HG03045 (cell line): ENCODE data around the gene LY9.
"Not testable (repeated sequence)": the region's sequence is repeated elsewhere in the genome, so short reads cannot be mapped to it uniquely, and the experiment has no call there.

Source experiments
- ATAC-seq: cut with Tn5 transposase; IDR thresholded peaks from one replicate; pipeline ENCODE4 v1.9.1; 2021; ENCODE audit warnings: mild to moderate bottlenecking, moderate library complexity; ENCODE audit not compliant: unreplicated experiment

Gene LY9

DNA sequence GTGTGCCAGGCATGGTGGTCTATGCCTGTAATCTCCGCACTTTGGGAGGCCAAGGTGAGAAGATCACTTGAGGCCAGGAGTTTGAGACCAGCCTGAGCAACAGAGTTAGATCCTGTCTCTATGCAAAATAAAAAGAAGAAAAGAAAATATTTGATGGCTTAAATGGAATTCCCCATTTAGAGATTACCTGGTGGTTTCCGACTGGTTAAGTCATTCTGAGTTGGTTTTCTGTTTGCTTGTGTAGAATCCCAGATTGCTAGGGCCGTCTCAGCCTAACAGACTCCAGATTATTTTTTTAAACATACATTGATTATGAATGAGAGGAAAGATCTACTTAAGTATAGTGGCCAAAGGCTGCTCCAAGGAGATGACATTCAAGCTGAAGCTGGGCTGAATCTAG is 22.9 kb upstream of the LY9 start:
- no peak for ATAC-seq

DNA sequence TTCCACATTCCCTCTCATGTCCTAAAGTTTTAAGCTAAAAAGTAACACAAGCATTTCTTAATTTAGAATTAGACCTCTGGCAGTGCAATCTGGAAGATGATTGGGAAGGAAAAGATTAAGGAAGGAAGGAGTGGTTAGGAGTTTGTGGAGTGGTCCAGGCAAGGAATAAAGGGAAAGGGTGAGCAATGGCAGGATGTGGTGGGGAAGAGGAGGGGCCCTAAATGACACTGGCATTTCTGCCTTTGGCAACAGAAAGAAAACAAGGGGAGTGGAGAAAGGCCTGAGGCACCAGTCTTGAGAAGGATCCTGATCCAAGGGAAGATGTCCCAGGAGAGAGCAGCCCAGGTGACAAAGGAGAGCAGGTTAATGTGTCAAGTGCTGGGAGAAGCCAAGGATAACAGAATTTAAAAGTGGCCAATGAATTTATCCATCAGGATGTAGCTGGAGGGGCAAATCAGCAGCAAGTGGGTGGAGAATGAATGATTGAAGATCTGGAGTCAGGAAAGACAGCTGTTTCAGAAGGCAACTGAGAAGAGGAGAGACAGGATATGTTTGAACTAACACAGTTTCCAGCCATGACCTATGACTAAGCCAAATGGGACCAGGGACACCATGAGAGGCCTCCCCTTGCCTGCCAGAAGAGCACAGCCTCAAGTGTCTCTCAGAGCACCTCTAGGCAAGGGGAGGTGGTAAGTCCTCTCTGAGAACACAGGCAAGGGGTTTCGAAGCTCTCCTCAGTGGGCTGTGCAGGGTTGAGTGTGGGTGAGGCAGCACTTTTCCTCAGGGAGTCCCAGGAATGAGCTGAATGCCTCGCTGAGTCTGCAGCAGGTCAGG is 20.9 kb upstream of the LY9 start:
- ATAC-seq: no peak

DNA sequence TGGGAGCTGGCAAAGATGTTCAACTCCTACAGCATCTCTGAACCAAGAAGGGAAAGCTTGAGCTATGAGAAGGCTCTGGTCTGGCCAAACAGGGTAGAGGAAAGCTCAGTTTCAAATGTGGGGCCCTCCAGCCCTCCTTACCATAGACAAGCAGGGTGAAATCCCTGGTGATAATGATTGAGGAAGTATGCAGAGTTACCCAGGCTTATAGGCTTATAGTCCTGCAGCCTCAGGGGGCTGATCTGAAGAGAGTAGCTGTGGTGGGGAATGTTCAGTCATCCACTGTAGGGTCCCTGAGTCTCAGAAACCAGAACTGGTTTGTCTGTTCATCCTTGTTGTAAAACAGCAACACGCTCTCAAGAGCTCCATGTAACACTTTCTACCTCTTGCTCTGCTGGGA is 19.8 kb upstream of the LY9 start:
- ATAC-seq: no peak

DNA sequence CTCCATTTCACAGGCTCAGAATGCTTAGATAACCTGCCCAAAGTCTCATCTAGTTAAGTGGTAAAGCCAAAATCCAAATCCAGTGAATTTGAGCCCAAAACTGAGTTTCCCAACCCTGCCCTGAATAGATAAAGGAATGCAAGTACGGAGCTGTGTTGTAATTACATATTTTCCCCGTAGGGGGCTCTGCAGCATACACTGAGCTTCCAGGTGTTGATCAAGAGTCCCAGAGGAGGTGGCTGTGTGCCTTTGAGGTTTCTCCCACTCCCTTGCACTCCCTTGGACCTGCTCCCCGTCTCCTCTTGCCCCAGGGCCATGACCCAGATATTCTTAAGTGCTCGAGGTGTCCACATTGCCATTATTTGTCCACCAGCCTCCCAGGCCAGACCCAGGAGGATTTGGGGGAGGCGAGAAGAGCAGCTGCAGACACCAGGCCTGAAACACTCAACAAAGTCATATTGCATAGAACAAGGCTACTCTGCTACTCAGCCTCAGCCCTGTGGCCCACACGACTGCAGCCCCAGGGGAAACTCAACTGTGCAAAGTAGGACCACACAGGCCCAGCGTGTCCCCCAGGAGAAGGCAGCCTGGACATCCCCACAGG is 18.4 kb upstream of the LY9 start:
- ATAC-seq: no peak

DNA sequence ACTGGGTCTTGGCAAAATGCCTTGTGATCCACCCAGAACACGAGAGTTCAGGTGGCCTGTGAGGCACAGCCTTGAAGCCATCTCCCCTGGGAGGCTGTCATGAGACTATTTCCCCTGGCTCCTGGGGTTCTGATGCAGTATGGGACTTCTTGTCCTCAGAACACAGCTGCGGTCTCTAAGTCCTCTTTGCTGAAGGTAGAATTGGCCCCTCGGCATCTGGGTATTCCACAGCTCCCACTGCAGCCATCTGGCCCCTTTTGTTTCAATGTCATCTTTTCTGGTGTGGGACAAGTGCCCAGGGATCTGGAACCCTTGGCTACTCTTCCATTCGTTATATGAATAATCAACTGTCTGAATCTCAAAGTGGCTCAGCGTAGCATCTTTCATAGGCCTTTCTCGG is 17.0 kb upstream of the LY9 start:
- ATAC-seq: no peak

DNA sequence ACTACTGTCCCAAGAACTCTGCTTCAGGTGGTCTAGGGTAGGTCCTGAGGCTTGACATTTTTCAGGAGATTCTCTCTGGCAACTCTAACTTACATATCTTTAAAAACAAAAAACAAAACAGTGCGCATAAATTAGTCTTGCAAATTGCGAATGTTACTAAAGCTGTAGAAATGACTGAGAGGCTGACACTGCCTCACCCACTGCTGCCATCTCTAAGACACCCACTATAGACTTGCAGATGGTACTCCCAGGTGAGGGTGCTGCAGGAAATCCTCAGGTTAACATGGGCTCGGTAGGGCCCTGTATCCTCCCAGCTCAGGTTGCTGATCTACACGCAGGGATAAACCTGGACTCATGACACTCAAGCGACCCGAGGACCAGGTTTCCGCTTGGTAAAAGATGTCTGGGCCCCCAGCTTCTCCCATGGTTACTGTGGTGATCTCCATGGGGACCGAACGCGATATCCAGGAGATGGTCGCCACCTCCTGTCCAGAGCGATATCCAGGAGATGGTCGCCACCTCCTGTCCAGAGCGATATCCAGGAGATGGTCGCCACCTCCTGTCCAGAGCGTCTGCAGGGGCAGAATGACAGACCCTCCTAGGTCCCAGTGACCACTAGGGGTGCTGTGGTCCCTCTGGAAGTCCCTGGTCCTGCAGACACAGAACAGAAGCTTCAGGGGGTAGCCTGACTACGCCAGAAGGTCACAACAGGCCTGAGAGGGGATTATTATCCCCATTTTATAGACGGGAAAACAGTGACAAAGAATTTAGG is 16.2 kb upstream of the LY9 start:
- ATAC-seq: no peak

DNA sequence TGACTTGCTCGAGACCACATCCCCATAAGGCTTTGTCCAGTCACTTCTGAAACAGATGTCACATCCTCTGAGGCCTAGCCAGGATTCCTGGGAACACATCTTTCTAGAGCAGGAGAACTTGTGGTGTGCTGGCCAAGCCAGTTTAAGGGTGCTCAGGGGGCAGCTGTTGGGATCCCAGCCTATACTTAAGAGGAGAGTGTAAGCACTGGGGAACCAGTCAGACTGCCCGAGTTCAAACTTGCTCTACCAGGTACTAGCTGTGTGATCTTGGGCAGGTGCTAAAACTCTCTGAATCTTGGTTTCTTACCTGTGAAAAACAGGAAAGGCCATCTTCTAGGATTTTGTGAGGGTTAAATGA is 15.6 kb upstream of the LY9 start:
- ATAC-seq: no peak

DNA sequence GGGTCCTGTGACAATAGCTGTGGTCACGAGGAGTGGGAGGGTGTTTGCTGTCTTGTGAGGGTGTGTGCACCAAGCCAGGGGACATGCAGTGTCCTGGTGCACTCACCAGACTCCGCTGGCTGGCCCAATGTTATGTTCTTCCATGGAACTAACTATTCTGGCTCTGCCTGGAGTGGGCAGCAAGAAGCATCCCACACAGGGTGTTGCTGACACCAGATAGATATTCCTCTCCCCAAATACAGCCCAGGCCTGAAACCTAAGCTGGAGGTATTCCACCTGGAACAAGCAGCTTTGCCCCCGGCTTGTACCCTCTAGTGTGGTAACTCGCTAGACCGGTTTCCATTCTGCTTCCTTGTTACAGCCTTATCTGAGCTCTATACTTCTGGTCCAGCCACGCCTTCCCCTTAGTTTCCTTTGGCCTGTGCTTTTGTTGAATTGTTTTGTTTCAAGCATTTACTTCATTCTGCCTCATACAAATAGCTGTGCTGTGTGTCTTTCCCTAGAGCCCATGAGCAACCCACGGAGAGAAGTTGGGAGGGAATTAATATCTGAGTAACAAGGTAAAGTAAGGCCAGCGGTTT is 14.7 kb upstream of the LY9 start:
- ATAC-seq: no peak

DNA sequence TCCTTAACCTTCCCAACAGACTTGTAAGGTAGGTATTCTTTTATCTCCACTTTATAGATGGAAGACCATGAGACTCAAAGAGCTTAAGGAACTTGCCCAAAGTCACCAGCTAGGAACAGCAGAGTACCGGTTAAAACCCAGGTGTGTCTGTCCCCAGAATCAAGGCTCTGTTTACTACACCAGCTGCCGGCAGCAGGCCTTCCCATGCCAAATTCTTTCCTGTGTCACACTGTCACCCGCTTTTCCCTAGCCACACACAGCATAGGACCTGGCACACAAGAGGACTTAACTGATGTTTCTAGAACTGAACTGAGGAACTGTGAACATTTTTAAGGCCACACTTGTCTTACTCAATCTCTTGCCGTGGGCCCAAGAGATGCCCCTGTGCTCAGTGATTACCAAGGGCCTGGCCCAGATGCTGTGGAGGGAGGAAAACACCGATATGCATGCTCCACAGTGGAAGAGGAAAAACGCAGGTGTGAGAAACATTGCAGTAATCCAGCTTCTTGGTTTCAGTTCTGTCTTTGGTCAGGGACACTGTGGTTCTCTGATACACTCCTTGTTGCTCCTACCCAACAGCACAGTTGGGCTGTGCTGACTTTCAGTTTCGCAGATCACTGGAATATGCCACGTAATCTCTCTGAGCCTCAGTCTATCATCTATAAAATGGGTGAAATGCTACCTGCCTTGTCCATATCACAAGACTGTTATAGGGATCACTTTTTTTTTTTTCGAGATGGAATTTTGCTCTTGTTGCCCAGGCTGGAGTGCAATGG is 13.9 kb upstream of the LY9 start:
- peak; percentile 88 for ATAC-seq

DNA sequence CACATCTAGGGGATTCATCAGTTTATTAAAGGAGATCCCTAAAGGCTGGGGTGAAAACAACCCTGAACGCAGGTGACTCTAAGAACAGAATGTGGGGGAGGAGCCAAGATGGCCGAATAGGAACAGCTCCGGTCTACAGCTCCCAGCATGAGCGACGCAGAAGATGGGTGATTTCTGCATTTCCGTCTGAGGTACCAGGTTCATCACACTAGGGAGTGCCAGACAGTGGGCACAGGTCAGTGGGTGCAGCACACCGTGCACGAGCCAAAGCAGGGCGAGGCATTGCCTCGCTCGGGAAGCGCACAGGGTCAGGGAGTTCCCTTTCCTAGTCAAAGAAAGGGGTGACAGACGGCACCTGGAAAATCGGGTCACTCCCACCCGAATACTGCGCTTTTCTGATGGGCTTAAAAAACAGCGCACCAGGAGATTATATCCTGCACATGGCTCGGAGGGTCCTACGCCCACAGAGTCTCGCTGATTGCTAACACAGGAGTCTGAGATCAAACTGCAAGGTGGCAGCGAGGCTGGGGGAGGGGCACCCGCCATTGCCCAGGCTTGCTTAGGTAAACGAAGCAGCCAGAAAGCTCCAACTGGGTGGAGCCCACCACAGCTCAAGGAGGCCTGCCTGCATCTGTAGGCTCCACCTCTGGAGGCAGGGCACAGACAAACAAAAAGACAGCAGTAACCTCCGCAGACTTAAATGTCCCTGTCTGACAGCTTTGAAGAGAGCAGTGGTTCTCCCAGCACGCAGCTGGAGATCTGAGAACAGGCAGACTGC is 12.8 kb upstream of the LY9 start:
- not testable (repeated sequence) for ATAC-seq

DNA sequence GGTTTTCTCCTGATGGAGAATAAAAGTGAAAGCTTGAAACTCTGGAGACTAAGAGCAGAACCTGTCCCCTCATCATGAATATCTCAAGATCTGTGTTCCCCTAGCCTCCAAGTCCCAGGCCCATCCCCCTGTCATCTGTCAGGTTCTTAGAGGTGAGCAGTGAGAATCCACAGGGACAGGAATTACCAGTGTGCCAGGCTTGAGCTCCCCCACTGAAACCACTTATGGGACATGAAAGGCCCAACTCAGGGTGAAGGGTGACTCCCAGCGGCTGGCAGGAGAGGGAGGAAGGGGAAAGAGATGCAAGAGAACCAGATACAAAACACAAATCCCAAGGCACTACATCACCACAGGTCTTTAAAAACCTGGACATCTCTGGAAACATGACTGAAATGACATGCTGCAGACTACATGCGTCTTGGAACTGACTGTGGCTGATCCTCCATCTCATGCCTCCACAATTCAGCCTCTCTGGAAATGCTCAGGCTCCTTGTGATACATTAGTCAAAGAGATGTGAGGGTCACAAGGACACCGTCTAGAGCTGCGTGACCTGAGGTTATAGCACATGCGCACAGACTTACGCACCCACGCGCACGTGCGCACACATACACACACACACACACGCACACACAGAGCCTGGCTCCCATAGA is 6.8 kb upstream of the LY9 start:
- ATAC-seq: peak; percentile 16

DNA sequence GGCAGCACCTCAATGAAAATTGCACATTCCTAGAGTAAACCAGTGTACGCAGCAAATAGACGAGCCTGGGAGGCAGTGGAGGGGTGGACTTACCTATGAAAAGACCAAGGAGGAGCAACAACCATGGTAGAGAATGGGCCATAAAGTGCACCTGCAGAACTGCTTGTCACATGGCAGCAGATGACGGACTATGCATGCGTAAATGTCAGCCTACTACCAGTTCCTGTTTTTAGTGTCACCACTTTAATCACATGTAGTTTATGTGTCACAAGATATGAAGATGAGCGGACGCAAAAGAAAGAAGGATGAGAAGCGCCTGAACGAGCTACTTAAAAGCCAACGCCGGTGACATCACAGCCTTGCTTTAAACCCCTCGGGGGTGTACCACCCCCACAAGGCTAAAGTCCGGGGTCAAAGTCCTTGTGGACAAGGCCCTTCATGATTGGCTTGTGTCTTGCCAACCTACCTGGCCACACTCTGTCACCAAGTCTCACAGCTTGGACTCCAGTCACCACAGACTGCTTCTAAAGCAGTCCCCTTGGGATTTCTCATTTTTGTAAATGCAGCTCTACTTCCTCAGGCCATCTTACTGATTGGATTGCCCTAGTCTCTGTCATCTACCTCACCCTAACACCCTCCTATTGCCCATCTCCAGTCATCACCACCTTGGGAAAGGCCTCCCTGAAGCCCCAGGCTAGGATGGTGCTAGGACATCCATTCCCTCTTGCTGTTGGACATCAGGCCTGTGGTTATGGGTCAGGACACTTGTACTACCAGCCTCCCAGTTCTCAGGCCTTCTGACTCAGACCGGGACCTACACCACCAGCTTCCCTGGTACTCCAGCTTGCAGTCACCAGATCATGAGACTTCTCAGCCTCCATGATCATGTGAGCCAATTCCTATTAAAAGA is 6.0 kb upstream of the LY9 start:
- peak; percentile 87 for ATAC-seq

DNA sequence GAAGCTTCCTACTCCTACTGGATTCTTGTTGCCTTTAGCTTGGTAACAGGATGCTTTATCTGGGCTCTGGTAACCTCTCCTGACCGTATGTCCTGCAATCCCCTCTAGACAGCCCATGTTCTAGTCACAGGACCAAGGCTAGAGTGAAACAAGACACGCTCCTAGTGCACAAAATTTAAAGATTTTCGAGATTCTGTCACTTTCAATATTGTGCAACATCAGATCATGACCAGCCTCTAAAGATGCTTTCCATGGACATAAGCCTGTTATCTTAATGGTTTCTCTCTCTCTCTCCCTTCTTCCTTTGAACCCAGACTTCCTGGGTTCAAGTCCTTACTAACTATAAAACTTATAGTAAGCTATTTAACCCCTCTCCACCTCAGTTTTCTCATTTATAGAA is 1.6 kb upstream of the LY9 start:
- ATAC-seq: no peak

DNA sequence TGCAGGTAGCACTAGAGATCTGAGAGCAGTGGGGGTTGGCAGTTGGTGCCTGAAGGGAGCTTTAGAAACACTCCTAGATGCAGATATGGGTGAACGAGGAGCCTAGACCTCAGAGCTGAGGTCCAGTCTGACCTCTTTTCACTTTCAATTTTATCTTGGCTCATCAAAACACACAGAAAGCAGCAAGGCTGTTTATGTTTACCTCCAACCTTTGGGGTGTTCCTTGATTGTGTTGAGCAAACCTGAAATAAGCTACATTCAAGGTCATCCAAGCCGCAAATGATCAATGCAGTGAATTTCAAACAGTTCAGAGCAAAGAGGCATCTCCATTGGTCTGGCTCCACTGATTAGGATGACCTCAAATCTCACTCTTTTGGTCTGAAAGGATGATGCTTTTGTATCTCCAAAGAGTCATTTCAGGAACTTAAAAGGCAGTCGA is 1.3 kb downstream of the LY9 start:
- ATAC-seq: no peak

DNA sequence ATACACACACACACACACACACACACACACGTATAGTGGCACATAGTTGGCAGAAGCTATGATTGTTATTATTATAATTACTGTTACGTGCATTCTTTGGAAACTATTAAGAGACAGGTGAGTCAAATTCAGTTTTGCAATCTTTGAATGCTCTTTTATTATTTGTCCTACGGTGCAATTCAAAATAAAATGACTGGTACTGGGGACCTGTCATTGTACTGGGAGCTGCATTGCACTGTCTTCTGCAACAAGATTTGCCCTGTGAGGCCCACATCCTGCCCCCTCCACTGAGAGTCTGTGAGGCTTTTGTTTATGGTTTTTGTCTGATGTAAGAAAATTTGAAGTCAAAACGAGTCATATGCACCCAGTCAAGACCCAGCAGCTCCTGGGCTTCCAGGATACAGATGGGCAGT is 1.9 kb downstream of the LY9 start:
- ATAC-seq: no peak

DNA sequence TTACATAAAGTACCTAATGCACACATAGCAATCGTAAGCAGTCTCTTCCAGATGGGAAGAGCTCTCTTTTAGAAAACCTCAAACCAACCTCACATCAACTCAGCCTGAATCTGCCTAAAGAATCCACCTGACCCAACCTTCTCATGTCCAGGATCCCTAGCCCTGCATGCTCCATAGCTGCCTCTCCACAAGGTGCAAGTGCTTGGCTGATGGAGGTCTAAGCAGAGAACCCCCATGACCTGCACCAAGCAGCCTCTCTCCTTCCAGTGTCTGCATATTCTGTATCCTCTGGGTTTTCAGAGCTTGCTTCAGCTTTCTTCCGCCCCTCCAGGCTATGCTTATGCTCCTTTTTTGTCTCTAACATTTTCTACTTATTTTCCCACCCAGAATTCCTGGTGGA is 2.5 kb downstream of the LY9 start:
- no peak for ATAC-seq

DNA sequence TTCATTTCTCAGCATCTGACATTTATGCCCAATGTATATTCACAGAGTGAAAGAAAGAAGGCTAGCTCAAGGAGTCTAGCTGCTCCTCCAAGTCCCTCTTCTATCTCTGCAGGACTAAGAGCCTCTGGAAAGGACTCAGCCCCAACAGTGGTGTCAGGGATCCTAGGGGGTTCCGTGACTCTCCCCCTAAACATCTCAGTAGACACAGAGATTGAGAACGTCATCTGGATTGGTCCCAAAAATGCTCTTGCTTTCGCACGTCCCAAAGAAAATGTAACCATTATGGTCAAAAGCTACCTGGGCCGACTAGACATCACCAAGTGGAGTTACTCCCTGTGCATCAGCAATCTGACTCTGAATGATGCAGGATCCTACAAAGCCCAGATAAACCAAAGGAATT is 3.7 kb downstream of the LY9 start:
- no peak for ATAC-seq

DNA sequence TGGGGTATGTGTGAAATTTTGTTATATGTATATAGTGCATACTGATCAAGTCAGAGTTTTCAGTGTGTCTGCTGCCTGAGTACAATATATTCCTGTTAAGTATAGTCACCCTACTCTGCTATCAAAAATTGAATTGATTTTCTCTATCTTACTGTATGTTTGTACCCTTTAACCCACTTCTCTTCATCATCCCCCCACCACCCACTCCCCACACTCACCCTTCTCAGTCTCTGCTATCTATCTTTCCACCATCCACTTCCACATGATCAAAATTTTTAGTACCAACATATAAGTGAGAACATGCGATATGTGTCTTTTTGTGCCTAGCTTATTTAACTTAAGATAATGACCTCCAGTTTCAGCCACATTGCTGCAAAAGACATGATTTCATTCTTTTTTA is 4.2 kb downstream of the LY9 start:
- no peak for ATAC-seq
